Neural cell (in vitro differentiated cells): ENCODE measurements around the gene GMCL1. TPM values are rescaled to one million over a fixed set of nuclear protein-coding genes. Genes with fewer than 3 reads are reported as not detected.

Source experiments
- H2AFZ ChIP-seq: fragments of 200-600, 300-800 bp; sonication (generic), shearing (Covaris generic); 2 replicates; pipeline ENCODE4 v1.6.0; 2014; ENCODE audit warnings: low read depth, mild to moderate bottlenecking, antibody characterized with exemption, low read length, moderate library complexity
- H3F3A ChIP-seq: fragments of 200-600 bp; shearing (Covaris generic); 2 replicates; pipeline ENCODE4 v1.6.1; 2016; ENCODE audit warnings: mild to moderate bottlenecking, moderate library complexity, mixed read lengths, antibody characterized with exemption, low read length; ENCODE audit not compliant: insufficient read depth, poor library complexity, severe bottlenecking
- H3K27ac ChIP-seq: fragments of 200-600, 300-800 bp; sonication (generic), shearing (Covaris generic); 2 replicates; pipeline ENCODE4 v1.5.1; 2014; ENCODE audit warnings: mild to moderate bottlenecking, low read length, moderate library complexity
- H3K27me3 ChIP-seq: fragments of 300-800, 200-600 bp; sonication (generic), shearing (Covaris generic); 2 replicates; pipeline ENCODE4 v1.6.0; 2014; ENCODE audit warnings: mild to moderate bottlenecking, low read depth, low read length, moderate library complexity; ENCODE audit not compliant: insufficient read depth
- H3K36me3 ChIP-seq: fragments of 300-800, 200-600 bp; sonication (generic), shearing (Covaris generic); 2 replicates; pipeline ENCODE4 v1.5.1; 2014; ENCODE audit warnings: mild to moderate bottlenecking, antibody characterized with exemption, low read length, moderate library complexity; ENCODE audit not compliant: insufficient read depth
- H3K4me2 ChIP-seq: fragments of 300-800, 200-600 bp; sonication (generic), shearing (Covaris generic); 2 replicates; pipeline ENCODE4 v1.6.0; 2014; ENCODE audit warnings: mild to moderate bottlenecking, low read length
- H3K4me3 ChIP-seq: fragments of 300-800, 200-600 bp; sonication (generic), shearing (Covaris generic); 2 replicates; pipeline ENCODE4 v1.5.1; 2014; ENCODE audit warnings: mild to moderate bottlenecking, low read length, moderate library complexity
- H3K79me2 ChIP-seq: fragments of 200-600 bp; shearing (Covaris generic); replicated peaks from 2 replicates; pipeline ENCODE4 v1.6.0; 2014; ENCODE audit warnings: mild to moderate bottlenecking, low read length, moderate library complexity; ENCODE audit not compliant: insufficient read depth
- H3K9ac ChIP-seq: fragments of 300-800, 200-600 bp; sonication (generic), shearing (Covaris generic); 2 replicates; pipeline ENCODE4 v1.6.1; 2016; ENCODE audit warnings: mild to moderate bottlenecking, low read length, mixed read lengths
- H3K9me2 ChIP-seq: fragments of 200-600 bp; shearing (Covaris generic); 2 replicates; pipeline ENCODE4 v1.6.1; 2016; ENCODE audit warnings: mild to moderate bottlenecking, low read length, mixed read lengths; ENCODE audit not compliant: insufficient read depth
- H3K9me3 ChIP-seq: fragments of 200-600, 300-800 bp; sonication (generic), shearing (Covaris generic); 2 replicates; pipeline ENCODE4 v1.6.1; 2016; ENCODE audit warnings: mild to moderate bottlenecking, mixed run types, low read length, moderate library complexity, mixed read lengths
- H4K20me1 ChIP-seq: fragments of 200-600 bp; shearing (Covaris generic); 2 replicates; pipeline ENCODE4 v1.6.1; 2016; ENCODE audit warnings: mild to moderate bottlenecking, mixed run types; ENCODE audit not compliant: insufficient read depth
- EP300 ChIP-seq: fragments of 450-650 bp; conservative IDR thresholded peaks from 2 replicates; pipeline ENCODE4 v1.6.1; 2014; ENCODE audit warnings: antibody characterized with exemption, mild to moderate bottlenecking, moderate library complexity; ENCODE audit not compliant: poor library complexity, severe bottlenecking
- EZH2 ChIP-seq: fragments of 200-600, 300-800 bp; shearing (Covaris generic), sonication (generic); IDR thresholded peaks from 2 replicates; pipeline ENCODE4 v1.6.1; 2014; ENCODE audit warnings: antibody characterized with exemption, low read length, borderline replicate concordance, mild to moderate bottlenecking; ENCODE audit not compliant: insufficient read depth, poor library complexity, severe bottlenecking
- MXI1 ChIP-seq: fragments of 450-650 bp; conservative IDR thresholded peaks from 2 replicates; pipeline ENCODE4 v1.6.1; 2014; ENCODE audit warnings: antibody characterized with exemption, mild to moderate bottlenecking; ENCODE audit not compliant: poor library complexity, severe bottlenecking
- POLR2AphosphoS5 ChIP-seq: IDR thresholded peaks from 2 replicates; pipeline ENCODE4 v1.6.1; 2012
- RAD21 ChIP-seq: fragments of 450-650 bp; conservative IDR thresholded peaks from 2 replicates; pipeline ENCODE4 v1.6.1; 2014; ENCODE audit warnings: antibody characterized with exemption, mild to moderate bottlenecking, moderate library complexity
- SMC3 ChIP-seq: fragments of 450-650 bp; conservative IDR thresholded peaks from 2 replicates; pipeline ENCODE4 v1.6.1; 2014; ENCODE audit warnings: antibody characterized with exemption, mild to moderate bottlenecking, moderate library complexity; ENCODE audit not compliant: poor library complexity
- TAF1 ChIP-seq: IDR thresholded peaks from 2 replicates; pipeline ENCODE4 v1.6.1; 2012; ENCODE audit warnings: low read depth
- polyA plus RNA-seq: library from polyadenylated mRNA; depleted of rRNA; stranded (reverse); fragments of >200 nt; gene quantifications from 2 replicates; pipeline ENCODE4 v1.2.3, GENCODE V29; 2014
- TF ChIP-seq, protein P1 (sequence below): fragments of 450-650 bp; IDR thresholded peaks from 2 replicates; pipeline ENCODE4 v1.5.1; 2014; ENCODE audit warnings: antibody characterized with exemption, mild to moderate bottlenecking, moderate library complexity; ENCODE audit not compliant: poor library complexity, severe bottlenecking
- TF ChIP-seq, protein P2 (sequence below): IDR thresholded peaks from 2 replicates; pipeline ENCODE4 v1.6.1; 2012; ENCODE audit warnings: borderline replicate concordance

The GMCL1 gene
- polyA plus RNA-seq, 1 donor from 2014 or later = 18.8 TPM

DNA sequence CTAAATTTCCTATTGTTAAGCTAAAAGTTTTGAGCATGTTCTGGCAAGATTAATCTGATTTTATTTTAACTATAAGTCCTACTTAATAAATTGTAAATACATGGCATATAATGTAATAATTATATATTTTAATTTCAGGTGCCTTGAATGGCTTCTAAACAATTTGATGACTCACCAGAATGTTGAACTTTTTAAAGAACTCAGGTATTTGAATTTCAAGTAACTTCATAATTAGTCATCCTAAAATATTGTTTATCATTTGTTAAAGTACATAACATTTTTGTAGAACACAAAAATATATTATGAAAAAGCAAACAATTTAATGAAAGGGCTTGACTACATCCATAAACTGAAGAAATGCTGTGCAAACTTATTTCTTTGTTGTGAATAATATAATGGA lies 14.5 kb downstream of the GMCL1 start:
- Histone ChIP-seq H3K4me2 (no peak overlapping the region), H3K27ac (no peak overlapping the region), H3K4me3 (no peak overlapping the region), H3K9ac (no peak overlapping the region), H2AFZ (no peak overlapping the region), H3K79me2 (no peaks in the 10 kb centered on the region), H3F3A (no peaks in the 10 kb centered on the region), H3K9me2 (no peaks in the 10 kb centered on the region), H3K9me3 (no peaks in the 10 kb centered on the region), H4K20me1 (no peaks in the 10 kb centered on the region), H3K27me3 (no peaks in the 10 kb centered on the region), H3K36me3 (peaks cover 8% of the 10 kb centered on the region)
- TF ChIP-seq, protein P1, sequence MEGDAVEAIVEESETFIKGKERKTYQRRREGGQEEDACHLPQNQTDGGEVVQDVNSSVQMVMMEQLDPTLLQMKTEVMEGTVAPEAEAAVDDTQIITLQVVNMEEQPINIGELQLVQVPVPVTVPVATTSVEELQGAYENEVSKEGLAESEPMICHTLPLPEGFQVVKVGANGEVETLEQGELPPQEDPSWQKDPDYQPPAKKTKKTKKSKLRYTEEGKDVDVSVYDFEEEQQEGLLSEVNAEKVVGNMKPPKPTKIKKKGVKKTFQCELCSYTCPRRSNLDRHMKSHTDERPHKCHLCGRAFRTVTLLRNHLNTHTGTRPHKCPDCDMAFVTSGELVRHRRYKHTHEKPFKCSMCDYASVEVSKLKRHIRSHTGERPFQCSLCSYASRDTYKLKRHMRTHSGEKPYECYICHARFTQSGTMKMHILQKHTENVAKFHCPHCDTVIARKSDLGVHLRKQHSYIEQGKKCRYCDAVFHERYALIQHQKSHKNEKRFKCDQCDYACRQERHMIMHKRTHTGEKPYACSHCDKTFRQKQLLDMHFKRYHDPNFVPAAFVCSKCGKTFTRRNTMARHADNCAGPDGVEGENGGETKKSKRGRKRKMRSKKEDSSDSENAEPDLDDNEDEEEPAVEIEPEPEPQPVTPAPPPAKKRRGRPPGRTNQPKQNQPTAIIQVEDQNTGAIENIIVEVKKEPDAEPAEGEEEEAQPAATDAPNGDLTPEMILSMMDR = no peak
- TF ChIP-seq, protein P2, sequence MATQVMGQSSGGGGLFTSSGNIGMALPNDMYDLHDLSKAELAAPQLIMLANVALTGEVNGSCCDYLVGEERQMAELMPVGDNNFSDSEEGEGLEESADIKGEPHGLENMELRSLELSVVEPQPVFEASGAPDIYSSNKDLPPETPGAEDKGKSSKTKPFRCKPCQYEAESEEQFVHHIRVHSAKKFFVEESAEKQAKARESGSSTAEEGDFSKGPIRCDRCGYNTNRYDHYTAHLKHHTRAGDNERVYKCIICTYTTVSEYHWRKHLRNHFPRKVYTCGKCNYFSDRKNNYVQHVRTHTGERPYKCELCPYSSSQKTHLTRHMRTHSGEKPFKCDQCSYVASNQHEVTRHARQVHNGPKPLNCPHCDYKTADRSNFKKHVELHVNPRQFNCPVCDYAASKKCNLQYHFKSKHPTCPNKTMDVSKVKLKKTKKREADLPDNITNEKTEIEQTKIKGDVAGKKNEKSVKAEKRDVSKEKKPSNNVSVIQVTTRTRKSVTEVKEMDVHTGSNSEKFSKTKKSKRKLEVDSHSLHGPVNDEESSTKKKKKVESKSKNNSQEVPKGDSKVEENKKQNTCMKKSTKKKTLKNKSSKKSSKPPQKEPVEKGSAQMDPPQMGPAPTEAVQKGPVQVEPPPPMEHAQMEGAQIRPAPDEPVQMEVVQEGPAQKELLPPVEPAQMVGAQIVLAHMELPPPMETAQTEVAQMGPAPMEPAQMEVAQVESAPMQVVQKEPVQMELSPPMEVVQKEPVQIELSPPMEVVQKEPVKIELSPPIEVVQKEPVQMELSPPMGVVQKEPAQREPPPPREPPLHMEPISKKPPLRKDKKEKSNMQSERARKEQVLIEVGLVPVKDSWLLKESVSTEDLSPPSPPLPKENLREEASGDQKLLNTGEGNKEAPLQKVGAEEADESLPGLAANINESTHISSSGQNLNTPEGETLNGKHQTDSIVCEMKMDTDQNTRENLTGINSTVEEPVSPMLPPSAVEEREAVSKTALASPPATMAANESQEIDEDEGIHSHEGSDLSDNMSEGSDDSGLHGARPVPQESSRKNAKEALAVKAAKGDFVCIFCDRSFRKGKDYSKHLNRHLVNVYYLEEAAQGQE = no peak
- TF ChIP-seq MXI1 = no peak
- TF ChIP-seq POLR2AphosphoS5 = no peak
- TF ChIP-seq TAF1 = no peak
- no peak for TF ChIP-seq EP300
- TF ChIP-seq SMC3 = no peak

DNA sequence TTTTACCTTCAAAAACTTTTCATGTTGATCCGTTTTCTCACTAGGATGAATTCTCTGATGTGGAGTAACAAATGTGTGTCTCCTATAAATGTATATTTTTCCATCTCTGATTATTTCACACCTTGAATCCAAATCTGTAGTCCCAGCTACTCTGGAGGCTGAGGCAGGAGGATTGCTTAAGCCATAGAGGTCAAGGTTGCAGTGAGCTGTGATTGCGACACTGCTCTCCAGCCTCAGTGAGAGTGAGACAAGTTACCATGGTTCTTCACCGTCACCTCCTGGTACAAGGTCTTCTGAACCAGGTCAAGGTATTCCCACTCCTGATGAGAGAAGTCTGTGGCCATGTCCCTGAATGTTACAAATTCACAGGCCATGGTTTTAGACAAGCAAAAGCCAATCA lies 15.1 kb downstream of the GMCL1 start:
- no peaks in the 10 kb centered on the region for H4K20me1 ChIP-seq
- no peaks in the 10 kb centered on the region for H3K9me3 ChIP-seq
- no peak overlapping the region for H3K27ac ChIP-seq
- H3K9ac ChIP-seq = no peak overlapping the region
- no peaks in the 10 kb centered on the region for H3K27me3 ChIP-seq
- peaks cover 8% of the 10 kb centered on the region for H3K36me3 ChIP-seq
- H3F3A ChIP-seq = no peaks in the 10 kb centered on the region
- H3K79me2 ChIP-seq = no peaks in the 10 kb centered on the region
- H3K4me2 ChIP-seq = no peak overlapping the region
- H3K9me2 ChIP-seq = no peaks in the 10 kb centered on the region
- no peak overlapping the region for H3K4me3 ChIP-seq
- TF ChIP-seq POLR2AphosphoS5 (no peak), MXI1 (no peak), RAD21 (no peak), EP300 (no peak), SMC3 (no peak), TAF1 (no peak), EZH2 (no peak)
- TF ChIP-seq, protein P1 = no peak
- TF ChIP-seq, protein P2 = no peak
- no peak overlapping the region for H2AFZ ChIP-seq
